HG03039 (cell line): Measurements from ENCODE around the gene TC2N.
"Not testable (repeated sequence)": the region's sequence is repeated elsewhere in the genome, so short reads cannot be mapped to it uniquely, and the experiment has no call there.

Source experiments
- ATAC-seq: cut with Tn5 transposase; IDR thresholded peaks from one replicate; pipeline ENCODE4 v1.9.1; 2021; ENCODE audit warnings: mild to moderate bottlenecking, moderate library complexity; ENCODE audit not compliant: unreplicated experiment

Gene TC2N

DNA sequence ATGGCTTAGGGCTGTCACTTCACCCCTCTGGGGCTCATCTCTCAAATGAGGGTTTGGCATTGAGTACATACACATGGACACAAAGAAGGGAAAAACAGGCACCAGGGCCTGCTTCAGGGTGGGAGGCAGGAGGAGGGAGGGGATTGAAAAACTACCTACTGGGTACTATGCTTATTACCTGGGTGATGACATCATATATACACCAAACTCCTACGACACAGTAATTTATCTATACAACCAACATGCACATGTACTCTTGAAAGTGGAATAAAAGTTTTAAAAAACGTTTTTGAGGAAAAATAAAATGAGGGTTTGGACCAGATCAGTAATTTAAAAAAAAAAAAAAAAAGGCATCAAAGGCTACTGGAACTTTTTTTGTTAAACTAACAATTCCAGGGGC is 3.6 kb upstream of the TC2N start:
- no peak for ATAC-seq

DNA sequence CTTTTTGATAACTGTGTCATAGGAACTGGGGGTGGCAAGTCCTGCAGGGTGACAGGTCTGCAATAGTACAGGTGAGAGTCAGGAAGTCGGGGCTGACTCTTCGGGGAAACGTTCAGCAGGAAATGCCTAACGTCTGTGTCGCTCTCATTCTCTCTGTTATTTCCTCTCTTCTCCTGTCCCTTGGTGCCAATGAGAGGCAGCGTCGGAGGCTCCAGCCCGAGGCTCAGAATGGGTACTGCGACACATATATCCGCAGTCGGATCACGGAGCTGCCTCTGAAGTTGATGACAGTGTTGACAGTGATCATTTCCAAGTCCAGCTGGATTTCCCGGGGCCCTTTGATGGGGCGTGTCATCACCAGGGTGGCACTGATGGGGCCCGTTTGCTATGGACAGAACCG is 2.7 kb upstream of the TC2N start:
- ATAC-seq = no peak

DNA sequence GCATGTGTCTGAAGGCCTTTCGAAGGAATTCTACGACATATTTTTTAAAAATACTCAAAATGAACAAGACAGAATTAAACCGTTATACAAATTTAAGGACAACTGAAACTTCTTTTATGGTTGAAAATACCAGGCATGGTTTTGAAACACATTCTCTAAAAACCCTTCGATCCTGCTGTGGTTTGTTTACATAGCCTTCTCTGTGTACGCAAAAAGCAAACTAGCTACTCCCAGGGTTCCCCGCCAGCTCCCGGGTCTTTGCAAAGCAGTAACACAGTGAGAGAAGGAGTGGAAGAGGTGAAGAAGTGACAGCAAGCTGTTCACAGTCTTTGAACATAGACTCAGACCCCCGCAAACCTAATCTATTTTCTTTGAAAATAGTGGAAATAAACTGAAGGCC is 2.2 kb upstream of the TC2N start:
- no peak for ATAC-seq

DNA sequence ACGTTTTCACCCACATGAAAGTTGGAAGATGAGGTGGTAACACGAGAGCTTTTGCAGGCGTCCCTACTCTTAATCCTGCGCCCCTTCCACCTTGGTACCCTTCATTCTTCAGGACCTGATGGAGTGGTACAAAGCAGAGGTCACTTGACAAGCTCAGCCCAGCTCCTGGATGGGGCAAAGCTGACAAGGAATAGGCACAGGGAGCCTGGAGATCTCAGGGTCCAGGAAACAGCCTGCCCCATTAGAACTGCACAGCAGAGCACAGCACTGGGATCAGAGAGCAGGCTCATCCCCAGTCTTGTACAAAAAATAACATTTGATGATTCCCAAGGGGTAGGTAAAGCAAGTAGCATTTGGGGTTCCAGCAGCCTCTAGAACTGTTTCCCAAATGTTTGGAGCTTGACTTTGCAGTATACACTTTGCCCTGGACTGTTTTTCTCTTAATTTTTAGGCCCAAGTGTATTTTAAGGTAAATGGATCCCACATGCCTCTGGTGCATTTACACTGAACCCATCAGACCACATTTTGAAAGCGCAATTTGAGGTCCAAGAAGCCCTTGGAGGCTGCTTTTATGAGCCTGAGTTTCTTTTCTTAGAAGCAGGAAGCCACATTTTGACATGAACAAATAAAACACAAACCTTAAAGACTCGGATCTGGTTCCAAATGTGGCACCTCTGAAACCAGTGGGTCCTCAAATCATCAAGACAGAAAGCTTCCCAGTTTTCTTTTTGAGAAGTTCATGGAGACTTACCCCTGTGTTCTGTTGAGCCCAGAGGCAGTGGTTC is 633 bp downstream of the TC2N start:
- ATAC-seq = no peak

DNA sequence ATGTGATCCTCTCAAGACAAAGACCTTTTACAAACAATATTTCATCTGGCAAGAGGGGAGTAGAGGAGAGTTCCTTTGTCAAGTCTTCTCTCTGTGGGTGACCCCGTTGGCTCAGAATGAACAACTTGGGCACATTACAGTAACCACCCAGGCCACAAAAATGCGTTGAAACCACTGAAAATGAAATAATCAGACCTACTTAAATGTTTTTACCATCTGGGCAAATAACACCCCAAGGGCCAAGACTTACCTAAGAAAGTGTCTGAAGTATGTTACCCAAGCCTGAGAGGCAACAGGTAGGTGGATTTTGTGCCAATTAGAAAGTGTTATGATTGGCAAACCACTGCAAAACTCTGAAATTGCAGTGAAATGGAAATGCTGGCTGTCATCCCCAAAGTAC is 1.3 kb downstream of the TC2N start:
- ATAC-seq = no peak

DNA sequence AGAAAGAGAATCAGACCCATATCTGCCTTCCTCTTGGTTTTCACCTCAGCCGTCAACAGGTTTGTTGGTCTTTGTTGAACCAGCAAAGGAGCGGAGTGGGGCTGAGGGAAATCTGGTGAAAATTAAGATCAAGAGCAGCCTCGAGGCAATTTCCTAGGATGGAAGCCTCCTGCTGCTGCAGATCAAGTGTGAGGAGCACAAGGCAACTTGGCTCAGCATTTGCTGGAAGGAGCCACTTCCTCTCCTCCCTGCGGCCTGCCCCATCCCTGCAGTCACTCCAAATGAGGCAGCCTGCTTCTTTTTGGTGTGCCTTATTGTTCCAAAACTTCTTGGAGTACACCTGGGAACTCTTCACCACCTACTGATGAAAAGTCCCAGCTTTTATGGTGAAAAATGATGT is 4.9 kb downstream of the TC2N start:
- ATAC-seq = no peak

DNA sequence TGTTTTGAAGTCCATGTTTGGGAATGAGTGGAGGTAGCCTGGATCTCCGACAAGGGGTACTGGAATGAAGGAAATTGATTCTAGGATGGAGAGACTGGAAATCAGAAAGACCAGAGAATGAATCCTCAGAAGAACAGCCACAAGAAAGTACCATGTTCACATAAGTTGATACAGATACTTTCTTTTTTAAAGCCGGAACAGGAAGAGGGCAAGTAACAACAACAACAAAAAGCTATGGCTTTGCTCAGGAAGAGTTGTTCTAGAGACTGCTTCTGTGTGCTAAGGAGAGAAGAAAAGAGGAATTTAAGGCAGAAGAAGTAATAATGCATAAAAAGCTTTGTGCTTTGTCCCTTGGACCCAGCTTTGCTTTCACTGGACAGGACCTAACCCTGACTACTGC is 6.2 kb downstream of the TC2N start:
- no peak for ATAC-seq

DNA sequence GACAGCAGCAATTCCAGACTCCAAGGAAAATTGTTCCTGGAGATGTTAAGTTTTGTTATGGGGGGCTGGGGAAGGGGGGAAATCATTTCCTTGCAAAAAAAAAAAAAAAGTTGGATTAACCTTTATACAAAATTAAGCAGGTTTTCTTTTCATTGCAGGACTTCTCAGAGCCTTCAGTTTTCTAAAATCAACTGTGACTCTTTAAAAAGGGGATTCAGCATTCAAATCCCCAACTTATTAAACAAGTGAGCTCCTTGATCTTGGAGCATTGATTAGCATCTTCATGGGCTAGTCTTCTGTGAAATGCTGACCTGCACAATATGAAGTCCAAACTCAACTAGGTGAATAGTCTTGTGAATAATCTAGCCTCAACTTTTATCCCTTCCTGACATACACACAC is 7.1 kb downstream of the TC2N start:
- no peak for ATAC-seq

DNA sequence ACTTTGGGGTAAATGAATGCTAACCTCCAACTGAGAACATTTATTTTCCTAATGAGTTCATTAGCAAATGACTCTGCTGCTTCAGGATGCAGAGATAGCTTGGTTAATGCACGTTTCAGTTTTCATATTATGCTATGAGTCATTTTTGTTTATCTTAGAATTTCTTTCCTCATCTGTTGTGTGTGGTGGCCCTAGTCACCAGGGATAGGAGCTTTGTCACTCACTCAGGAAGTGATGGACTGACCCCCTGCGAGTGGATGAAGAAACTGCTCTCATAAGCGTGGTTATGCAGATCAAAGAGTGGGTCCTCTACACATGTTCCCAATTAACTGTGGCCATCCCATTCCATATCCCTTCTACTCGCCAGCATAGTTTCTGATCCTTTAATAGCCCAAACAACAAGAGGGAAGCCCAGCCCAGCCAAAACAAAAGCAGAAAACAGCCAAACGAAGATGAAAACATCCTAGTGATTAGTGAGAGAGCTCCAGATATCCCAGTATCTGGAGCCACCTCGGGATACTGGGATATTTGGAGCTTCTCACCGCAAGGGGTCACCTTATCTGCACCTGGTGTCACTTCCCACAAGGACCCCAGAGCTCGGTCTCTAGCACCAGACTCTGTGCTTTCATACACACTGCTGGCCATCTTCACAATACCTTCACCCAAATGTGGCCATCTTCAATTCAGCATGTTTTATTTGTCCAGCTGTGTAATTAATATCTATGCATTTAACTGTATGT is 8.6 kb downstream of the TC2N start:
- peak; percentile 48 for ATAC-seq

DNA sequence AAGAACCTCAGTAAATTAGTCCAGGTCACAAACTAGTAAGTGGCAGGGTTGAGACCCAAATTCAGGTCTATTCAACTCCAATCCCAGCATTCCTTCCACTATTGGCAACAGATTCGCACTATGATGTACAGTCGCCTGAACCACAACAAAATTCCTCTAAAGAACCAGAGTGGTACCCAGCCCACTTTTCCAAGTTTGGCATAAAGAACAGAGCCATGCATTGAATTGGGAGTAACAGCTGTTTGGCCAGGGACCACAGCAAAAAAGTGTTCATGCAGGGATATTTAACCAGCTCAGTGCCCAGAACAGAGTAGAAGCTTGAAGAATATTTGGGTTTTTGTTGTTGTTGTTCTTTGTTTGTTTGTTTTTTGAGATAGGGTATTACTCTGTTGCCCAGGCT is 9.7 kb downstream of the TC2N start:
- ATAC-seq = no peak

DNA sequence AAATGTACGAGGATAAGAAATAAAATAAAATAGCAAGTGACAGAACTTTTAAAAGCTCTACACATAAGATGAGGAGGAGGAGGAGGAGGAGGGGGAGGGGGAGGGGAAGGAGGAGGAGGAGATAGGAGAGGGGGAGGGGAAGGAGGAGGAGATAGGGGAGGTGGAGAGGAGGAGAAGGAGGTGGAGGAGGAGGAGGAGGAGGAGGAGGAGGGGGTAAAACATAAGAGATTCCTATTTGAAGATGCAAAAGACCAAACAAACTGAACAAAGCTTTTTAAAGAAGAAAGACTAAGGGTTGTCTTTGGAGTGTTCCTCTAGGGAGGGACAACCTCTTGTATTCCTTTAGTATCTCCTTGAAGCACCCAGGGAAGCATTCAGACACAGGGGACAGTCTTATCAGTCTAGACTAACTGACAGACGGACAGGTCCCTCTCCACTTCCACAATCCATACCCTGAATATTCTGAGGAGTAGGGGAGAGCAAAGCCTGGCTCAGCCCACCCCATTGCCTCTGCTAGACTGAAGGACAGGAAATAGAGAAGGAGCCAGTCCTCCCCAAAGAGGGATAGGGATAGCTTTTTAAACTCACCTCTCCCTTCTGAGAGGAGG is 12.9 kb downstream of the TC2N start:
- ATAC-seq = no peak

DNA sequence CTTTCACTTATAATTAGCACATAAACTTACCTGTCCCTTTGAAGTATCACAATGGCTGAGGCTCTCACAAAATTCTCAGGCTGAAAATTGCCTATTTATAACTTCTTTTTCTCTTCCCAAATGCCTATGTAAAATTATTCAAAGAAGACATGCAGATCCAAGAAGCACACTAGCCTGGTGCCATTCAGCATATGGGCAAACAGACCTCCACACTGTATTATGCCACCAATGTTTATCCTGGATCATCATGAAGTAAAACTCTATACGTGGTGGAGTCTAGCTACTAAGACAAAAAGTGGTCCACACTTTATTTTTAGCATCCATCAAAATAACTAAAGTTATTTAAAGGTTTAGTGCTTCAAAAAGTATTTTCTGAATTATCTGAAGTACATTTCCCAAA is 15.8 kb downstream of the TC2N start:
- no peak for ATAC-seq

DNA sequence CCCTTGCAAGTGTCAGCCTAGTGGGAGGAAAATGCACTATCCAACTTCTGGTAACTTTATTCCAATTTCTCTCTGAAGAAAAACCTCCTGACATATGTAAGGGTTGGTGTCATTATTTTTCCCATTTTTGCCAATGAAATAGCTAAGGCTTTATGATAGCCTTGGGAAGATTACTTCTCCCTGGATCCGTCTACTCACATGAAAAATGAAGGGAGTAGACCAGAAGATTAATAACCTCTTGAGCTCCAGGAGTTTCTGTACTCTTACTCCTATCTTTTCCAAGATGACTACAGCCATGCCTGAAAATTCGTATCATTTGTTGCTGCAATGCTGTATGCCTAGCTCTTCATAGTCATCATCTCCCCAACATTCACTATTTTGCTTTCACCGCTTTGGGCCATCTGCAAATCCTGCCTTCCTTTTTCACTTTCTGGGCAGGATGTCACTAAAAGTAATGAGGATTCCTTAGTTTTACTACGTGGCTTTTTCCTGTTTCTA is 18.8 kb downstream of the TC2N start:
- ATAC-seq = no peak

DNA sequence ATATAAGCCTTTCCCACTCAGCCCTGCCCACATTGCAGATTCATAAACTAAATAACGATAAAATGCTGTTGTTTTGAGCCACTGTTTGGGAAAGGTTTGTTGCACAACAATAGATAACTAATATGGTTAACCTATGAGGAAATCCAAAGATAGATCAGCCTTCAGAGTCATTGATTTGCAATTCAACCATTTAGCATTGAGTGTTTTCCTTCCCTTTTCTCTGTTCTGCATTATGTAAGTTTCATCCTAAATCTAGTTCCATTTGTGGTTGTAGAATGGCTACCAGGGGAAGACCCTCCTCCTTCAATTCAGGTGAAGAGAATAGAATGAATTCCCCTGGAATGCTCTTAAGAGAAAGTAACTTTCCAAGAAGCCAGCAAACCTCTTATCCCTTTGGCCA is 19.6 kb downstream of the TC2N start:
- ATAC-seq = no peak

DNA sequence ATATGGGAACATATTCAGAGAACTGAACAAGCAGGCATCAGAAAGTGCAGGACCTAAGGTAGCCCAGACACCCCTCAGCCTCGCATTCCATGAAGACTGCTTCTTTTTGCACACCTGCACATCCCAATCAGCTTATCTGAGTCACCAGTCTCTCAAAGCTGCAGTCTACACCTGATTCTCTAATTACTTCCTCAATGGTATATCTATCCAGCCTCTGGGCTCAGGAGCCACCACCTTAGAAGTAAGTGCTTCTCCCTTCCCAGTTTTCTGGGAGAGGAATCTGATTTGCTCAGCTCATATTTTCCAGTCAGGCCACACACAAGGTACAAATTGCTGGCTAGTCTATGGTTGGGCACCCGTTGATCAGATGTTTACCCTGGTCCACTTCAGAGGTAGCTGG is 21.7 kb downstream of the TC2N start:
- no peak for ATAC-seq

DNA sequence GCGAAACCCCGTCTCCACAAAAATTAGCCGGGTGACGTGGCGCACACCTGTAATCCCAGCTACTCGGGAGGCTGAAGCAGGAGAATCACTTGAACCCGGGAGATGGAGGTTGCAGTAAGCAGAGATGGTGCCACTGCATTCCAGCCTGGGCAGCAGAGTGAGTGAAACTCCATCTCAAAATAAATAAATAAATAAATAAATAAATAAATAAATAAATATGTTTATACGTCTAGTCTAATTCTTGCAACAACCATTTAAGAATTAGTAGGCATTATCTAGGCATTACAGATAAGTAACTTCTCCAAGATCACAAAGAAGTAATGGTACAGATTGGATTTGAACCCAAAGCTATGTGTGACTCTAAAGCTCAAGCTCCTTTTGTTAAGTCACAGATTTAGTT is 22.3 kb downstream of the TC2N start:
- ATAC-seq = not testable (repeated sequence)

DNA sequence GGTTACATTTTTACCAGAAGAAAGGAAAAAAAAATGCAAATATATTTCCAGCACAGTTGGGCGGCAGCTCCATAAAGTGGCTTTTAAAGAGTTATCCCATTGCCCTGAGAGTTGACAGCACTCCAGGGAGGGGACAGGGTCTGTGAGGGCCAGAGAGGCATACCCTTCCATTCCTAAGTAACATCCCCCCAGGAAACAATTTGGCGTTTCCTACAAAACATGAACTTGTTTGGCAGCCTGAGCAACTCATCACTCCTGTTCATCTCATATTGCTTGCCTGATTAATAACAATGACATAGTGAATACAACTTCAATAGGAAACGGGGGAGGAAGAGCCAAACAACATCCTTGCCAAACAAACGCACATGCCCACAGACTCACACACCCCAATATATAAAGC is 23.3 kb downstream of the TC2N start:
- ATAC-seq = no peak

DNA sequence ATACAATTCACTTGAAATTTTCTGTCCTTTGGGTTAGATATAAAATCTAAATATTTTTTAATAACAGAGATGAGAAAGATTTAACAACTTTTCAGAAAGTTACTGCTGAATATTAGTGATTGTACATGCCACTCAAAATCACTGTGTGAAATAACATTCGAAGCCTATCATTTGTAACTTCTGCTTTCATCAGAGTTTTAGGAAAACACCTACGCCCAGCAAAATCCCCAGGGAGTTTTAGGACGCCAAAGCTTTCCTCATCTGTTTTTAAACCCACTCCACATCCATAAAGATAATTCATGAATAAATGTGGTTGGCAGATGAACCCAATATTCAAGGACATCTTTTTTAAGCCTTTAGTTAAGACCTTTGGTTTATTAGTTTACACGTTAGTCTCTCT is 23.9 kb downstream of the TC2N start:
- no peak for ATAC-seq

DNA sequence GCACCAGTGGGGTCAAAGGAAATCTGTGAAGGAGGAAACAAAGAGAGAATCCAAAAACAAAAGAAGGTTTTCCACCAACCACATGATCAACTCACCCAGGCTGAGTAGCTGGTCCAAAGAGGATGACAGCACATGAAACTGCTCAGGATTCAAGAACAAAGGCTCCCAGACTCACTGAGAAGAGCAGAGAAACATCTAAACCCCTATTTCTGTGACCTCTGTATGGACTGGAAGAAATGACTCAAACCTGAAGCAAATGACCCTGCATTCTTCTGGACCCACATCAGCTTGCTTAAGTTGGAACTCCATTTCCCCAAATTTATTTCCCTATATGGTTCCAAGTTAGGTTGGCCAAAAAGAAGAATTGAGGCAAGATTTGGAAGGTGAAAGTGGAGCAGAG is 26.3 kb downstream of the TC2N start:
- ATAC-seq = no peak

DNA sequence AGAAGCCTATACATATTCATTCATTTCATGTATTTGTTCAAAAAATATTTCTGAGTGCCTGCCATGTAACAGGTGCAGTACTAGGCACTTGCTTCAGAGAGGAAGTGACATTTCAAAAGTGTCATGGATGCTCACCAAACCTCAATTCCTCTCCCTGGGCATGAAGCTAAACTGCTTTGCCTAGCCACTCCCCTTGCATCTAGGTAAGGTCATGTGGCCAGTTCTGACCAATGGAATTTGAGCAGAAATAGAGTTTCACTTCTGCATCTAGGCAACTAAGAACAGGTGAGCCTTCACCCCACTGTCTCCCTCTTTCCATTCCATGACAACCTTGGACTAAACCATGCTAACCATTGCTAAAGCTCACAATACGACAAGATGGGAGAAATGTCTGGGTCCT is 27.6 kb downstream of the TC2N start:
- ATAC-seq = no peak

DNA sequence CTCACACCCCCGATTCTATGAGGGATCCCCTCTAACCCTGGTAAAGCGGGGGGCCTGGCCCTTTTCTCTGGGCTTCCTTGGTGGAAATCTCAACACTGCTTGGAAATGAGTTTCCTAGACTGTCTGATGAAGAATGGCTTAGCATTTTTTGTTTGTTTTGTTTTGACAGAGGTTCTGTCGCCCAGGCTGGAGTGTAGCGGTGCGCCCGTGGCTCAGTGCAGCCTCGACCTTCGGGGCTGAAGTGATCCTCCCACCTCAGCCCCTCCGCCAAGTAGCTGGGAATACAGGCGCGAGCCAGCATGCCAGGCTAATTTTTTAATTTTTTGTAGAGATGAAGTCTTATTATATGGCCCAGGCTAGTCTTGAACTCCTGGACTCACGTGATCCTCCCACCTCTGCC is 30.3 kb downstream of the TC2N start:
- ATAC-seq = no peak
